ENCODE results near the gene CFAP100. TPM values are rescaled to one million over a fixed set of nuclear protein-coding genes. Genes with fewer than 3 reads are reported as not detected.

Gene CFAP100
- polyA plus RNA-seq, 3 donors = not detected

- no peak for TF ChIP-seq CTCF (IDR thresholded peaks at IDR 0.05)
- H3K4me2 ChIP-seq (replicated peaks; ENCODE audit: extremely low read depth, low read length, poor library complexity, severe bottlenecking) = peak overlapping the region; percentile 61
- peaks cover 100% of the 10 kb centered on the region for H4K20me1 ChIP-seq (ENCODE audit: insufficient read depth, low read length)
- H3K9ac ChIP-seq (ENCODE audit: insufficient read depth, low read length, poor library complexity, severe bottlenecking) = no peak overlapping the region
- intact Hi-C loops (cut with micrococcal nuclease) = loop anchor here in 1 of 2 donors (10.0 kb wide), 1 partner anchor 111 kb away; the partner anchor contains the start of gene KLF15
- H2AFZ ChIP-seq (ENCODE audit: insufficient read depth, low read depth, low read length, poor library complexity, severe bottlenecking) = no peak overlapping the region
- H3K9me3 ChIP-seq (replicated peaks in 1 of 2; ENCODE audit: control insufficient read depth in 1 of 2, insufficient read depth in 1 of 2, low read length in 2 of 2) = no peaks in the 10 kb centered on the region
- H3K36me3 ChIP-seq (replicated peaks in 1 of 2; ENCODE audit: control insufficient read depth in 1 of 2, insufficient read depth in 2 of 2, low read length in 2 of 2) = peaks cover 77 to 92% of the 10 kb centered on the region in 2 donors
- peak; percentile 41 to 64 (median 56) for DNase-seq
- no peaks in the 10 kb centered on the region for H3K27me3 ChIP-seq (ENCODE audit: control insufficient read depth in 2 of 2, insufficient read depth in 2 of 2, low read length in 2 of 2)
- peak overlapping the region in 1 of 3 experiments; percentile 55 for H3K4me3 ChIP-seq (replicated peaks in 1 of 3; ENCODE audit: low read depth in 2 of 3, low read length in 3 of 3)
- H3K27ac Mint-ChIP-seq = peak overlapping the region; percentile 84 to 97 (median 91)
- WGBS (ENCODE audit: insufficient coverage) = 3% methylated on average over 15 of the region's 16 CpGs
- H3K79me2 ChIP-seq (ENCODE audit: insufficient read depth, low read length) = peaks cover 85% of the 10 kb centered on the region
- peak overlapping the region; percentile 65 to 76 for H3K27ac ChIP-seq (ENCODE audit: low read depth in 1 of 2, low read length in 2 of 2)
- no peaks in the 10 kb centered on the region for H3K27me3 Mint-ChIP-seq (ENCODE audit: low read depth in 3 of 3)
- peaks cover 86 to 98% of the 10 kb centered on the region in 2 donors for H3K36me3 Mint-ChIP-seq
- peaks cover 0 to 3% (median 0%) of the 10 kb centered on the region in 7 donors for H3K9me3 Mint-ChIP-seq
- H3K4me3 Mint-ChIP-seq = peak overlapping the region; percentile 62 to 67
- peaks cover 46 to 51% of the 10 kb centered on the region in 2 donors for H3K4me1 ChIP-seq (ENCODE audit: control insufficient read depth in 1 of 2, insufficient read depth in 2 of 2, low read length in 2 of 2)
- peaks cover 54% of the 10 kb centered on the region for H3K4me1 Mint-ChIP-seq
These were observed 71.3 kb downstream of the CFAP100 start for GRCh38 chr3:126465928-126466544.

GRCh38 chr3:126466886-126467610 lies 72.3 kb downstream of the CFAP100 start:
- Histone ChIP-seq H3K27me3 (ENCODE audit: control insufficient read depth in 2 of 2, insufficient read depth in 2 of 2, low read length in 2 of 2) (no peaks in the 10 kb centered on the region), H3K4me1 (ENCODE audit: control insufficient read depth in 1 of 2, insufficient read depth in 2 of 2, low read length in 2 of 2) (peaks cover 55 to 61% of the 10 kb centered on the region in 2 donors), H3K9me3 (replicated peaks in 1 of 2; ENCODE audit: control insufficient read depth in 1 of 2, insufficient read depth in 1 of 2, low read length in 2 of 2) (no peaks in the 10 kb centered on the region), H3K27ac (ENCODE audit: low read depth in 1 of 2, low read length in 2 of 2) (peak overlapping the region; percentile 26 to 76), H3K36me3 (replicated peaks in 1 of 2; ENCODE audit: control insufficient read depth in 1 of 2, insufficient read depth in 2 of 2, low read length in 2 of 2) (peaks cover 72 to 88% of the 10 kb centered on the region in 2 donors), H3K79me2 (ENCODE audit: insufficient read depth, low read length) (peaks cover 85% of the 10 kb centered on the region), H2AFZ (ENCODE audit: insufficient read depth, low read depth, low read length, poor library complexity, severe bottlenecking) (no peak overlapping the region), H4K20me1 (ENCODE audit: insufficient read depth, low read length) (peaks cover 100% of the 10 kb centered on the region), H3K4me3 (replicated peaks in 1 of 3; ENCODE audit: low read depth in 2 of 3, low read length in 3 of 3) (peak overlapping the region in 1 of 3 experiments; percentile 55), H3K9ac (ENCODE audit: insufficient read depth, low read length, poor library complexity, severe bottlenecking) (no peak overlapping the region), H3K4me2 (replicated peaks; ENCODE audit: extremely low read depth, low read length, poor library complexity, severe bottlenecking) (peak overlapping the region; percentile 61)
- DNase-seq = no peak
- Mint-ChIP-seq H3K9me3 (peaks cover 0 to 3% (median 0%) of the 10 kb centered on the region in 7 donors), H3K4me3 (no peak overlapping the region), H3K36me3 (peaks cover 80 to 93% of the 10 kb centered on the region in 2 donors), H3K4me1 (peaks cover 57% of the 10 kb centered on the region), H3K27me3 (ENCODE audit: low read depth in 3 of 3) (no peaks in the 10 kb centered on the region), H3K27ac (peak overlapping the region; percentile 84 to 97 (median 91))
- 37% methylated on average over 6 of the region's 19 CpGs for WGBS (ENCODE audit: insufficient coverage)
- intact Hi-C loops (cut with micrococcal nuclease) = loop anchor here in 1 of 2 donors (10.0 kb wide), 1 partner anchor 112 kb away; the partner anchor contains the start of gene KLF15
- no peak for TF ChIP-seq CTCF (IDR thresholded peaks at IDR 0.05)

Data from CD14-positive monocyte (primary cell).